ENCODE data around the gene KAZN.

The KAZN gene

GRCh38 chr1:14590411-14591180, 7.9 kb upstream of the KAZN start:
- DNase-seq (ENCODE audit: low read depth in 3 of 3), result no peak

- DNase-seq (ENCODE audit: low read depth in 3 of 3), result no peak
These were observed 6.9 kb upstream of the KAZN start for GRCh38 chr1:14591600-14591999.

GRCh38 chr1:14592004-14592631, 6.4 kb upstream of the KAZN start:
- no peak for DNase-seq (ENCODE audit: low read depth in 3 of 3)

GRCh38 chr1:14593302-14593701, 5.2 kb upstream of the KAZN start:
- no peak for DNase-seq (ENCODE audit: low read depth in 3 of 3)

GRCh38 chr1:14594045-14594444, 4.4 kb upstream of the KAZN start:
- no peak for DNase-seq (ENCODE audit: low read depth in 3 of 3)

DNA sequence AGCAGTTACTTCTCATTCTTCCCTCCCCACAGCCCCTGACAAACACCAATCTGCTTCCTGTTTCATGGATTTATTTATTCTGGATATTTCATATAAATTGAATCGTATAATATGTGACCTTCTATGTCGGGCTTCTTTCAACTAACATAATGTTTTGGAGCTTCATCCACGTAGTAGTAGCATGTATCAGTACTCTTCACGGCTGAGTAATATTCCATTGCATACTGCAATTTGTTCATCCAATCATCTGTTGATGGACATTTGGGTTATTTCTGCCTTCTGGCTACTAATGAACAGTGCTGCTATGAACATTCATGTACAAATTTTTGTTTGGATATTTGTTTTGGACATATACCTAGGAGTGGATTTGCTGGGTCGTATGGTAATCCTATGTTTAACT, 1.9 kb upstream of the KAZN start:
- DNase-seq (ENCODE audit: low read depth in 3 of 3), result no peak

DNA sequence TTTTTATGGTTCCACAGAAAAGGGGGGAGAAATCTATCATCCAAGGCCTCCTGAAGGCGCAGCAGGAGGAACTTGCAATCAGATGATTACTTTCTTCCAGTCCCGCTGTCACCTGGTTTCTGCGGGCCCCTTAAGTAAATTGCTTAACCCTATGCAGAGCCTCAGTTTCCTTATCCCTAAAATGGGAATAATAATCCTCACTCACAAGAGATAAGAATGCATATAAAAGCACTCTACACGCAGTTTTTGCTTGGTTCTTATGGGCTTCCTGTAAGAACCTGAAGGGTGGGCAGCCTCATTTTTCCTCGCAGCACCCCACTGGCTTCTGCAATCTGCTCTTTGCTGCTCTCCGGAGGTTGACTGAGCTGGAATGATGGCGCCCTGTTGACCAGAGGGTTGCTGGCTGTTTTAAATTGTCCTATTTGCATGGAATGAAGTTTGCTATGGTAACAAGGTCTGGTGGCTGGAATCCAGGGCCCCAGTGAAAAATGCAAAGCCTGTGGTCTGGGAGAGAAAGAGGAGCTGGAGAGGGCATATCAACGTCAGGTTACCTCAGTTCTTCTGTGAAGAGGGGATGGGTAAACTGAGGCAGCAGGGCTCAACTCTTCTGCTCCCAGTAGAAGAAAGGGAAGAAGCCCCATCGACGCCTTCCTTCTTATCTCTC, 1.0 kb upstream of the KAZN start:
- DNase-seq (ENCODE audit: low read depth in 3 of 3), result no peak

DNA sequence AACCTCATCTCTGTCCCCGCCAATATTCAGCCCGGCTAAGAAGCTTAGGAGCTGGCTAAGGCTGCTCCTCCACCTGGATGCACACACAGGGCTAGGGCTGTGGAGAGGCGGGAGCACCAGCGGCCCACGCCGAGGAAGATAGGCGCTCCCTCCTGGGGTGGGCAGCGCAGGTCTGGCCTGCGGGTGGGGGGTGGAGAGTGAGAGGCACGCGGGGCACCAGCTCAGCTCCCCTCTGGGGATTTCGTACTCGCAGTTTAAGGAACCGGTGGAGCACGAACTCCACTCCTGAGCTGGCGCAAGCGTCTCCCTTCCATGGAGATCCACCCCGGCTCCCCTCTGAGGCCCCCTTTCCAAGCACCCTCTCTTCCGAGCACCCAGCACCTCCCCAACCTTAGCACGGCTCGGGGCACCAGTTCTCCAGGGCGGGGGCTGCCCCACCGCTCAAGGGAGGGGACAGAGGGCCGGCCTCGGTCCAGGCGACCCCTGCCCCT, 433 bp upstream of the KAZN start:
- DNase-seq (ENCODE audit: low read depth in 3 of 3), result no peak

DNA sequence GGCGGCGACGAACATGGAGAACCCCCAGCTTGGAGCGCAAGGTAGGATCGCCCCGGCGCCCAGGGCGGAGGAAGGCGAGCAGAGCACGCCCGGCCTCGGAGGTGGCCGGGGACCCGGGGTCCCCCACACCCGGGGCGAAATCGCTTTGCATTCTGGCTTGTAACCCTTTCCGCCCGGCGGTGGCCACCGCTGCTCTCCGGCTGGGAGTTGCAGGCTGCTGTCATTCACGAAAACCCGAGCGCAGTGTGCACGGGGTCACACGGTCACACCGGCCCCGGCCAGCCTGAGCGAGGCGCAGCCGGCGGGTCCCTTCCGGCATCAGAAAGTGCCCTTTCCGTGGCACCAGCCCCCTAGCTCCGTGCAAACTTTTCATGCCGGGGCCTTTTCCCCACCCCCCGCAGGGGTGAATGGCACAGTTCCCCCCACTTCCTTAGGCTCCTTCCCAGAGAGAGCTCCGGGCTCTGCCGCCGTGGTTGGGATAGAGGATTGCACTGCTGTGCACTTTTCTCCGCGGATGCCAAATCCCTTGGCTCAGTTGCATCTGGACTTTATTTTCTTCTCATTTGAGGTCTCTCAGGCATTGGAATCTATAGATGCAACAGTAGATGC, 802 bp downstream of the KAZN start:
- DNase-seq (ENCODE audit: low read depth in 3 of 3), result no peak

- DNase-seq (ENCODE audit: low read depth in 3 of 3), result no peak
These were observed 1.3 kb downstream of the KAZN start for GRCh38 chr1:14599800-14600199.

DNA sequence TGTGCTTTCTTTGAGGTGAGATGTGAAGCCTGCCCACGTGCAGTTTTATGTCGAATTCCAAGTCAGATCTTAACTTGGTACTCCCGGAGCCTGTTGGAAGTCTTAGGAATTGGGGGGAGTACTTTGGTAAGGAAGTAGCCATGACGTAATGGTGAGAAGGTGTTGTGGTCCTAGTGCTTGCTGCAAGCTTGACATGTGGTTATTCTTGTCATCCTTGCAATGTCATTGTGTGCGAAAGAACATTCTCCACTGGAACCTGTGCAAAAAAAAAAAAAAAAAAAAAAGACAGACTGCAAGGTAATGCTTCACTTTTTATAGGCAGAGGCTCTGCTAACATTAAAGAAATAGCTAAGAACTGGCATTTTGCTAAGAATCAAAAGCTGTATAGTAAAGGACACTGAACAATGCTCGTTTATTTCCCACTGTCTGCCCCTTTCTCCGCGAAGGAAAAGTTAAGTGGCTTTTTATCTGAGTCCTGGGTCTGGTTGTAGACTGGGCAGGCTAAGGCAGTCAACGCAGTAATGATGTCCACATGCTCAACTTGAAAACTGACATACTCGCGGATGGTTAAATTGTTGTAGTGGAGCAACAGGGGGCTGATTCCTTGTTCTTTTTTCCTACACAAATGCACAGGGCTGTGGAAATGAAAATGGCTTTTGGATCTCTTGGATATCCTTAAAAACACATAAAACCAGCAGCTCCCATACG, 2.1 kb downstream of the KAZN start:
- DNase-seq (ENCODE audit: low read depth in 3 of 3), result no peak

GRCh38 chr1:14602136-14602535, 3.7 kb downstream of the KAZN start:
- no peak for DNase-seq (ENCODE audit: low read depth in 3 of 3)

DNA sequence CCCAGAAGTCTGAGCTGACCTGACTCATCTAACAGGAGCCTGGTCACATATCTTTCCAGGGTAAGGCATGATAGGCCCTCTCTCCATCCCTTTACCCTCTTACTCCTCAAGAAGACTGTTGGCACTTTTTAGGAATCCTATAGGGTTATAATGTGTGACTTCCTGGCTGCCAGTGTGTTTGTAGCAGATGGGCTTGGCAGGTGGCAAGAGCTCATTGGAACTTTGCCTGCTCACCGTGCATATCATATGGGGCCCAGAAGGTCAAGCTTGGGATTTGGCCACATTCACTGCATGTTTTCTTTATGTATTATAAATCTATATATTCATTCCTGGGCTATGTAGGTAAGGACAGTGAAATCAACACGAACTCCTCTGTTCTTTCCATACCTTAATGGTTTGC, 5.2 kb downstream of the KAZN start:
- no peak for DNase-seq (ENCODE audit: low read depth in 3 of 3)

GRCh38 chr1:14604414-14604813, 5.9 kb downstream of the KAZN start:
- DNase-seq (ENCODE audit: low read depth in 3 of 3), result no peak

GRCh38 chr1:14605945-14606344, 7.5 kb downstream of the KAZN start:
- DNase-seq (ENCODE audit: low read depth in 3 of 3), result no peak

DNA sequence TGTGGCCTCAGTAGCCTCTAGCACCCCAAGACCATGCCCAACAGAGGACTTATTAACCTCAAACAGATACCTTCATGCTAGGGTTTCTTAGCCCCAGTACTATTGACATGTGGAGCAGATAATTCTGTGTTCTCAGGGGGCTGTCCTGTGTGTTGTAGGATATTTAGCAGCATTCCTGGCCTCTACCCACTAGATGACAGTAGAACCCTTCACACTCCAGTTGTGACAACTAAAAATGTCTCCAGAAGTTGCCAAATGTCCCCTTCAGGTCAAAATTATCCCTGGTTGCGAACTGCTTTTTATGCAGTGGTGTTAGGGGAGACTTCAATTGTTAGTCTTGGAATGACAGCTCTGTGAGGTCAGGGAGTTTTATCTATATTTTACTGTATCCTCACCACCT, 8.1 kb downstream of the KAZN start:
- no peak for DNase-seq (ENCODE audit: low read depth in 3 of 3)

DNA sequence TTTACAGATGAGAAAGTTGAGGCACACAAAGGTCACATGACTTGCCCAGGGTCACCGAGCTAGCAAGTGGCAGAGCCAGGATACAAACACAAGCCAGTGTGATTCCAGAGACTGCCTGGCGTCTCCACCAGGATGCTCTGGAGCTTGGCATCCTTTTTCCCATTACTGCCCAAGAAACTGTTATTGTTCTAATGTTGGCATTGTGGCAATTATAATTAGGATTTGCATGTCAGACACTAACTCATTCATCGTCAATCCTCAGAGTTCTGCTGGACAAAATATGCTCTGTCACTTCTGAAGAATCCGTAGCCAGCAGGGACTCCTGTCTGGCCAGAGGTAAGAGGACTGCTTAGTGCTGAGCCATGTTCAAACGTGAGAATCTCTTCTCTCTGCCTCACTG, 8.8 kb downstream of the KAZN start:
- no peak for DNase-seq (ENCODE audit: low read depth in 3 of 3)

GRCh38 chr1:14608308-14608707, 9.8 kb downstream of the KAZN start:
- DNase-seq (ENCODE audit: low read depth in 3 of 3), result no peak

DNA sequence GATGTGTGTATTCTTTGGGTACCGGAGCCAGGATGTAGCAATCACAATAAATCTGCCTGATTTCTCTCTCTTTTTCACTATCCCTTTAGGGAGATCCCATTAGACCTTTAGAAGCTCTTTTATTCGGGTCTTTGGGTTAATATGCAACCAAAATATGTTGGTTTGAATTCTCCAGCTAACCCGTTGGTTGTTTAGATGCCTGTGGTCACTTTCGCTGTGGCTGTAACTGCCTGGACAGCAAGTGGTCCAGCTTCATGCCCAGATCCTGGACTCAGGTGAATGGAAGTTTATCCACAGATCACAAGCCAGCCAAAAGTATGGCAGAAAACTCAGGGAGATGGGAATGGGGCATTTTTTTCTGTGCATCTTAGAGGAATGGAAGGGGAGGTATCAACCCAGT, 12.3 kb downstream of the KAZN start:
- DNase-seq (ENCODE audit: low read depth in 3 of 3), result no peak

- no peak for DNase-seq (ENCODE audit: low read depth in 3 of 3)
These were observed 13.3 kb downstream of the KAZN start for GRCh38 chr1:14611792-14612191.

- DNase-seq (ENCODE audit: low read depth in 3 of 3), result no peak
These were observed 13.8 kb downstream of the KAZN start for GRCh38 chr1:14612256-14612655.

DNA sequence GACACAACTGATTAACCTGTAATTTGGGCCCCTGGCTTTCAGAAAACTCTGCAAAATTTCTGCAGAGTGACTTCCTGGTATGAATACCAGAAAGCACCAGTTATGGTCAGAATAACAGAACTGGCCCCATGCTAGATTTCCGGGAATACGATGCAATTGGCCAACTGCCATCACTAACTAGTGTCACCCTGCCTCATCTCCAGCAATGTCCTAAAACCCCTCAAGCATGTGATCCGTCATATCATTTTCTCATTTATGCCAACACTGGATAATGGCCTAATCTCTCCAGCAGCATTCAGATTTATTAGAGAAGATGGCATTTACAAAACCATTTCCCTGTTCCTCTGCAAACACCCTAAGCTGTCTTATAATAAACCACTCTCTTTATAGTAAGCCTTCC, 15.4 kb downstream of the KAZN start:
- DNase-seq (ENCODE audit: low read depth in 3 of 3), result no peak

All from stimulated activated CD4-positive, alpha-beta T cell treated with anti-CD3 and anti-CD28 coated beads, TNF-alpha, amount 100 ng/mL, for 24 hours (primary cell).